Liver (tissue), 3 donors: ENCODE results near the gene DDA1.

Source experiments
- ATF3 ChIP-seq: IDR thresholded peaks from 2 replicates; pipeline ENCODE4 v1.6.1; 2016; ENCODE audit warnings: antibody characterized with exemption
- EGR1 ChIP-seq, 2 donors: IDR thresholded peaks; 2 replicates each; pipeline ENCODE4 v1.6.1; 2016 to 2018; ENCODE audit warnings: antibody characterized with exemption in 2 of 2, low read depth in 2 of 2
- TAF1 ChIP-seq: conservative IDR thresholded peaks from 2 replicates; pipeline ENCODE4 v1.6.1; 2016; ENCODE audit warnings: antibody characterized with exemption, mild to moderate bottlenecking
- TF ChIP-seq, protein P1 (sequence below): fragments of 150-350 bp; IDR thresholded peaks from 2 replicates; pipeline ENCODE4 v1.5.1; 2017; ENCODE audit warnings: improper control_type of control experiment, low read depth, low read length; ENCODE audit not compliant: missing input control
- TF ChIP-seq, protein P2 (sequence below): IDR thresholded peaks from 2 replicates; pipeline ENCODE4 v1.6.1; 2016; ENCODE audit warnings: antibody characterized with exemption
- TF ChIP-seq, protein P3 (sequence below): IDR thresholded peaks from 2 replicates; pipeline ENCODE4 v1.6.1; 2016; ENCODE audit warnings: antibody characterized with exemption, mild to moderate bottlenecking
- donor health status: healthy.
- donor health status: healthy.

- TF ChIP-seq, protein P1, sequence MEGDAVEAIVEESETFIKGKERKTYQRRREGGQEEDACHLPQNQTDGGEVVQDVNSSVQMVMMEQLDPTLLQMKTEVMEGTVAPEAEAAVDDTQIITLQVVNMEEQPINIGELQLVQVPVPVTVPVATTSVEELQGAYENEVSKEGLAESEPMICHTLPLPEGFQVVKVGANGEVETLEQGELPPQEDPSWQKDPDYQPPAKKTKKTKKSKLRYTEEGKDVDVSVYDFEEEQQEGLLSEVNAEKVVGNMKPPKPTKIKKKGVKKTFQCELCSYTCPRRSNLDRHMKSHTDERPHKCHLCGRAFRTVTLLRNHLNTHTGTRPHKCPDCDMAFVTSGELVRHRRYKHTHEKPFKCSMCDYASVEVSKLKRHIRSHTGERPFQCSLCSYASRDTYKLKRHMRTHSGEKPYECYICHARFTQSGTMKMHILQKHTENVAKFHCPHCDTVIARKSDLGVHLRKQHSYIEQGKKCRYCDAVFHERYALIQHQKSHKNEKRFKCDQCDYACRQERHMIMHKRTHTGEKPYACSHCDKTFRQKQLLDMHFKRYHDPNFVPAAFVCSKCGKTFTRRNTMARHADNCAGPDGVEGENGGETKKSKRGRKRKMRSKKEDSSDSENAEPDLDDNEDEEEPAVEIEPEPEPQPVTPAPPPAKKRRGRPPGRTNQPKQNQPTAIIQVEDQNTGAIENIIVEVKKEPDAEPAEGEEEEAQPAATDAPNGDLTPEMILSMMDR = no peak
- TF ChIP-seq, protein P2, sequence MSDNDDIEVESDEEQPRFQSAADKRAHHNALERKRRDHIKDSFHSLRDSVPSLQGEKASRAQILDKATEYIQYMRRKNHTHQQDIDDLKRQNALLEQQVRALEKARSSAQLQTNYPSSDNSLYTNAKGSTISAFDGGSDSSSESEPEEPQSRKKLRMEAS = no peak
- TF ChIP-seq TAF1 (no peak), EGR1 (IDR thresholded peaks at IDR 0.05; ENCODE audit: low read depth in 2 of 2) (no peak), ATF3 (no peak)
- TF ChIP-seq, protein P3, sequence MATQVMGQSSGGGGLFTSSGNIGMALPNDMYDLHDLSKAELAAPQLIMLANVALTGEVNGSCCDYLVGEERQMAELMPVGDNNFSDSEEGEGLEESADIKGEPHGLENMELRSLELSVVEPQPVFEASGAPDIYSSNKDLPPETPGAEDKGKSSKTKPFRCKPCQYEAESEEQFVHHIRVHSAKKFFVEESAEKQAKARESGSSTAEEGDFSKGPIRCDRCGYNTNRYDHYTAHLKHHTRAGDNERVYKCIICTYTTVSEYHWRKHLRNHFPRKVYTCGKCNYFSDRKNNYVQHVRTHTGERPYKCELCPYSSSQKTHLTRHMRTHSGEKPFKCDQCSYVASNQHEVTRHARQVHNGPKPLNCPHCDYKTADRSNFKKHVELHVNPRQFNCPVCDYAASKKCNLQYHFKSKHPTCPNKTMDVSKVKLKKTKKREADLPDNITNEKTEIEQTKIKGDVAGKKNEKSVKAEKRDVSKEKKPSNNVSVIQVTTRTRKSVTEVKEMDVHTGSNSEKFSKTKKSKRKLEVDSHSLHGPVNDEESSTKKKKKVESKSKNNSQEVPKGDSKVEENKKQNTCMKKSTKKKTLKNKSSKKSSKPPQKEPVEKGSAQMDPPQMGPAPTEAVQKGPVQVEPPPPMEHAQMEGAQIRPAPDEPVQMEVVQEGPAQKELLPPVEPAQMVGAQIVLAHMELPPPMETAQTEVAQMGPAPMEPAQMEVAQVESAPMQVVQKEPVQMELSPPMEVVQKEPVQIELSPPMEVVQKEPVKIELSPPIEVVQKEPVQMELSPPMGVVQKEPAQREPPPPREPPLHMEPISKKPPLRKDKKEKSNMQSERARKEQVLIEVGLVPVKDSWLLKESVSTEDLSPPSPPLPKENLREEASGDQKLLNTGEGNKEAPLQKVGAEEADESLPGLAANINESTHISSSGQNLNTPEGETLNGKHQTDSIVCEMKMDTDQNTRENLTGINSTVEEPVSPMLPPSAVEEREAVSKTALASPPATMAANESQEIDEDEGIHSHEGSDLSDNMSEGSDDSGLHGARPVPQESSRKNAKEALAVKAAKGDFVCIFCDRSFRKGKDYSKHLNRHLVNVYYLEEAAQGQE = no peak
Measured at GRCh38 chr19:17305216-17305516, 4.2 kb upstream of the DDA1 start.
